ENCODE results near the gene MCRIP2. TPM values are rescaled to one million over a fixed set of nuclear protein-coding genes. Genes with fewer than 3 reads are reported as not detected.

Gene MCRIP2
- total RNA-seq, 1 donor from 2014 or later, result 2.9 TPM

GRCh38 chr16:644556-644955, 2.9 kb downstream of the MCRIP2 start:
- Mint-ChIP-seq H3K4me3 (ENCODE audit: unreplicated experiment) (no peak overlapping the region), H3K4me1 (ENCODE audit: unreplicated experiment) (peaks cover 2% of the 10 kb centered on the region), H3K9me3 (ENCODE audit: unreplicated experiment) (no peaks in the 10 kb centered on the region), H3K27me3 (ENCODE audit: unreplicated experiment) (peaks cover 3% of the 10 kb centered on the region), H3K27ac (ENCODE audit: unreplicated experiment) (no peak overlapping the region), H3K36me3 (ENCODE audit: low read depth, unreplicated experiment) (no peaks in the 10 kb centered on the region)
- DNase-seq (ENCODE audit: low spot score), result no peak
- TF ChIP-seq CTCF (IDR thresholded peaks at IDR 0.05; ENCODE audit: unreplicated experiment), result no peak

- DNase-seq (ENCODE audit: low spot score), result no peak
- H3K4me1 Mint-ChIP-seq (ENCODE audit: unreplicated experiment), result no peaks in the 10 kb centered on the region
- H3K4me3 Mint-ChIP-seq (ENCODE audit: unreplicated experiment), result no peak overlapping the region
- no peak overlapping the region for H3K27ac Mint-ChIP-seq (ENCODE audit: unreplicated experiment)
- peaks cover 7% of the 10 kb centered on the region for H3K27me3 Mint-ChIP-seq (ENCODE audit: unreplicated experiment)
- no peaks in the 10 kb centered on the region for H3K36me3 Mint-ChIP-seq (ENCODE audit: low read depth, unreplicated experiment)
- H3K9me3 Mint-ChIP-seq (ENCODE audit: unreplicated experiment), result no peaks in the 10 kb centered on the region
- no peak for TF ChIP-seq CTCF (IDR thresholded peaks at IDR 0.05; ENCODE audit: unreplicated experiment)
Observed at GRCh38 chr16:645852-646678, 4.4 kb downstream of the MCRIP2 start.

- no peak for DNase-seq (ENCODE audit: low spot score)
- Mint-ChIP-seq H3K27me3 (ENCODE audit: unreplicated experiment) (peaks cover 7% of the 10 kb centered on the region), H3K4me1 (ENCODE audit: unreplicated experiment) (no peaks in the 10 kb centered on the region), H3K36me3 (ENCODE audit: low read depth, unreplicated experiment) (no peaks in the 10 kb centered on the region), H3K4me3 (ENCODE audit: unreplicated experiment) (no peak overlapping the region), H3K27ac (ENCODE audit: unreplicated experiment) (no peak overlapping the region), H3K9me3 (ENCODE audit: unreplicated experiment) (no peaks in the 10 kb centered on the region)
- no peak for TF ChIP-seq CTCF (IDR thresholded peaks at IDR 0.05; ENCODE audit: unreplicated experiment)
Observed at GRCh38 chr16:646679-647172, 5.1 kb downstream of the MCRIP2 start.

GRCh38 chr16:647173-647902, 5.7 kb downstream of the MCRIP2 start:
- no peak overlapping the region for H3K4me3 Mint-ChIP-seq (ENCODE audit: unreplicated experiment)

More at GRCh38 chr16:647173-647902, 5.7 kb downstream of the MCRIP2 start:
- no peak for TF ChIP-seq CTCF (IDR thresholded peaks at IDR 0.05; ENCODE audit: unreplicated experiment)
- no peak for DNase-seq (ENCODE audit: low spot score)
- H3K27me3 Mint-ChIP-seq (ENCODE audit: unreplicated experiment), result peaks cover 7% of the 10 kb centered on the region
- no peaks in the 10 kb centered on the region for H3K4me1 Mint-ChIP-seq (ENCODE audit: unreplicated experiment)
- no peaks in the 10 kb centered on the region for H3K9me3 Mint-ChIP-seq (ENCODE audit: unreplicated experiment)
- no peak overlapping the region for H3K27ac Mint-ChIP-seq (ENCODE audit: unreplicated experiment)
- H3K36me3 Mint-ChIP-seq (ENCODE audit: low read depth, unreplicated experiment), result no peaks in the 10 kb centered on the region
